Sigmoid colon (tissue), 4 donors: ENCODE measurements around the gene C16orf87.

Source experiments
- EP300 ChIP-seq, 4 donors: sonication (generic); formaldehyde crosslinking; IDR thresholded peaks; one replicate each; pipeline ENCODE4 v1.6.1; 2017; ENCODE audit warnings: antibody characterized with exemption in 4 of 4
- POLR2AphosphoS5 ChIP-seq, 4 donors: sonication (generic); formaldehyde crosslinking; IDR thresholded peaks; one replicate each; pipeline ENCODE4 v1.6.1; 2017; ENCODE audit warnings: antibody characterized with exemption in 4 of 4
- TF ChIP-seq, protein P1 (sequence below), 4 experiments: fragments of 450-650 bp in 3 of 4; fragments of 200-600 bp in 1 of 4; IDR thresholded peaks; one replicate each; pipeline ENCODE4 v1.5.1; 2016 to 2019; ENCODE audit warnings: antibody characterized with exemption in 4 of 4, mild to moderate bottlenecking in 3 of 4, moderate library complexity in 2 of 4

DNA sequence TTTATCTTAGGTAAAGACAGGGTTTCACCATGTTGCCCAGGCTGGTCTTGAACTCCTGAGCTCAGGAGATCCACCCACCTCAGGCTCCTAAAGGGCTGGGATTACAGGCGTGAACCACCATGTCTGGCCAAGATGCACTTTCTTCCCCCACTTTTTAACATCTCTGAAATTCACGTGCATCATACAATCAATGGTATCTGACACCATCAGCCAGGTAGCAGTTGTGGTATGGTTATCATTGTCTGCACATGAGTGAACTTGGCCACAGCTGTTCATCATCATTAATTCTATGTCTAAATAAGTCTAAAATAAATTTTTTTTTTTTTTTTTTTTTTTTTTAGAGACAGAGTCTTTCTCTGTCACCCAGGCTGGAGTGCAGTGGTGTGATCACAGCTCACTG is 48.7 kb downstream of the C16orf87 start:
- TF ChIP-seq, protein P1, sequence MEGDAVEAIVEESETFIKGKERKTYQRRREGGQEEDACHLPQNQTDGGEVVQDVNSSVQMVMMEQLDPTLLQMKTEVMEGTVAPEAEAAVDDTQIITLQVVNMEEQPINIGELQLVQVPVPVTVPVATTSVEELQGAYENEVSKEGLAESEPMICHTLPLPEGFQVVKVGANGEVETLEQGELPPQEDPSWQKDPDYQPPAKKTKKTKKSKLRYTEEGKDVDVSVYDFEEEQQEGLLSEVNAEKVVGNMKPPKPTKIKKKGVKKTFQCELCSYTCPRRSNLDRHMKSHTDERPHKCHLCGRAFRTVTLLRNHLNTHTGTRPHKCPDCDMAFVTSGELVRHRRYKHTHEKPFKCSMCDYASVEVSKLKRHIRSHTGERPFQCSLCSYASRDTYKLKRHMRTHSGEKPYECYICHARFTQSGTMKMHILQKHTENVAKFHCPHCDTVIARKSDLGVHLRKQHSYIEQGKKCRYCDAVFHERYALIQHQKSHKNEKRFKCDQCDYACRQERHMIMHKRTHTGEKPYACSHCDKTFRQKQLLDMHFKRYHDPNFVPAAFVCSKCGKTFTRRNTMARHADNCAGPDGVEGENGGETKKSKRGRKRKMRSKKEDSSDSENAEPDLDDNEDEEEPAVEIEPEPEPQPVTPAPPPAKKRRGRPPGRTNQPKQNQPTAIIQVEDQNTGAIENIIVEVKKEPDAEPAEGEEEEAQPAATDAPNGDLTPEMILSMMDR (IDR thresholded peaks at IDR 0.05), result no peak
- TF ChIP-seq EP300 (IDR thresholded peaks at IDR 0.05), result no peak
- no peak for TF ChIP-seq POLR2AphosphoS5 (IDR thresholded peaks at IDR 0.05)
